Activated CD8-positive, alpha-beta memory T cell treated with anti-CD3 and anti-CD28 coated beads, Interleukin-2, amount 50 U/mL, for 1 hour (primary cell): ENCODE data around the gene LMX1A.

ENCODE experiments used
- DNase-seq: peaks from one replicate; pipeline ENCODE4 v3.0.0-alpha.2; 2020; ENCODE audit errors: extremely low read depth

LMX1A gene

DNA sequence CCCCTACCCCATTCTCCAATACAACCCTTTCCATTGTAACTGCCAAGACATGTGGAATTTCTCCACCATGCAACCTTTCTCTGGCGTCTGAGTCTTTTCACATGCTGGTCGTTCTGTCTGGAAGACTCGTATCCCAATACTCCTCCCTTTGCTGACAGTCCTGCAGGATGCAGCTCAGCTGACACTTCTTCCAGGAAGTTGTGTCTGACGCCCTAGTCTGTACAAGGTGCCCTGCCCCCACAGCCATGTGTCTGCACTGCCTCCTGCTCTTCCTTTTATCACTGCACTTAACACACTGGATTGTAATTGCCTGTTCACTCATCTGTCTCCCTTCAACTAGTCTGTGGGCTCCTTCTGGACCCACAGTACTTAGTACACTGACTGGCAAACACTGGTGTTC lies 188.0 kb downstream of the LMX1A start:
- no peak for DNase-seq

DNA sequence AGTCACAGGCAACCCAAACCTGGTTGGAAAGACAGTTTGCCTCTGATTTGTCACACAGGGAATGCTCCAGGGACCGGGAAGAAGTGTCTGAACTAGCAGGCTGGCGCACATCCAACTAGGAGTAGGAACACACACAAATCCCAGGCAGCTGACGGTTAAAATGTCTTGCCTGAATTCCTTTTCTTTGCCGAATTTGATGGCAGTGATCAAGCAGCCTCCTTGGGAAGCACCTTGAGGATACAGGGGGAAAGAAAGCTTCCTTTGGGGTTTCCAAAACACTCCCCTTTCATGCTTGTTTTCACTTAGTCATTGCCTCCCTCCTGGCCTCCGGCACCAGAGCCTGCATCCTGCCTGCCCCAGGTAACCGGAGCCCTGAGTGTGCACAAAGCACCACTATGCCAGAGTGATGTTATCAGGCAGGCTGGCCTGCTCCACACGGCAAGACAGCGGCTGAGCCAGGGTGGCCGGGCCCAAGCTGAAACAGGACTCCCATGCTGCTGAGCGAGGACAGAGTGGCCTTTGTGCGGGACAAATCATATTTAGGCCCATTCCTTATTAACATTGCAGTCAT lies 193.8 kb downstream of the LMX1A start:
- no peak for DNase-seq

- no peak for DNase-seq
Measured at GRCh38 chr1:165161130-165161529, 195.4 kb downstream of the LMX1A start.

- no peak for DNase-seq
Measured at GRCh38 chr1:165153182-165153581, 203.3 kb downstream of the LMX1A start.

DNA sequence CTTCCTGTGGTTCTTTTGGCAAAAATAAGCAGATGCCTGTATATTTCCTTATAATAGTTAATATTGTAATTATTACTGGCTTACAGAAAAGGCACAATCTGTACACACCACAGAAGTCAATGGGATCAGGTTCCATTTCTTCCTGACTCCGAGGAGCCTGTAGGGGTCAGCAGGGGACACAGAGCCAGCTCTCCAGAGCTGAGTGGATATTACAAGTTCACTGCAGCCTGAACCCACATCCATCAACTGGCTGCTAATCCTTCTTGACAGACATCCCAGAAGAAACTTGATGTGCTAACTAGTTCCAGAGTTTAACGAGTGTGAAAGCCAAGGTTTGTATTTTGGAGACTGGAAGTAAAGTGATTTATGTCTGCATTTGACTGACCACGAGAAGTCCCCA lies 203.8 kb downstream of the LMX1A start:
- no peak for DNase-seq

DNA sequence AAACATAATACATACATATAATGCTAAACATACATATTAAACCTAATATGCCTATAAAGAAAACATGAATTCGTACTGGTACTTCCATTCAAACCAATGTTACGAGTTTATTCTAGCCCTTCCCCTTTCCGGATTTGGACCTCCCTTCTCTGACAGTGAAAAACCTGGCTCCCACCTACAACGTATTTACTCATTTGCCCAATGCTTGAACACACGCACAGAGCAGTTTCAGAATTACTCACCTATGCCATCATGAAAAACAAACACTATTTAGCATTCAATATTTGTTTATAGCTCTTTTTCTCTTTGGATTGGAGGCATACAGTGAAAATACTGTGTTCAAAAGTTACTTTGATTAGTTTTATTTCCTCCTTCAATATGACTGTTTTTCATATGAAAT lies 204.4 kb downstream of the LMX1A start:
- no peak for DNase-seq
